K562 (cell line): ENCODE results near the gene CTDSPL2. TPM values are rescaled to one million over a fixed set of nuclear protein-coding genes. Genes with fewer than 3 reads are reported as not detected.

Experiments used
- ATAC-seq: fragments of 200-7000 bp; cut with Tn5 transposase; 3 replicates; pipeline ENCODE4 v1.9.1; 2020; ENCODE audit warnings: moderate library complexity
- BruUV-seq: library from RNA; stranded (reverse); fragments of 400-500 nt; replicated peaks from 2 replicates; lab custom pipeline; 2021; lab: Mats Ljungman, UMichigan
- CTCF ChIA-PET: fragments of 300-600 bp; formaldehyde crosslinking; extraction: SDS; loops from one replicate; lab custom pipeline; 2021; ENCODE audit warnings: low intra/inter-chr PET ratio; lab: Yijun Ruan, JAX
- POLR2A ChIA-PET: fragments of 300-600, 350-650 bp; sonication (Branson Sonifier 250); formaldehyde crosslinking; extraction: SDS; loops from one replicate; lab custom pipeline; 2021; ENCODE audit warnings: antibody characterized with exemption, inconsistent platforms; lab: Yijun Ruan, JAX
- DNase-seq, 4 experiments: peaks; one replicate each; pipeline versions ENCODE4 v3.0.0 to v3.0.0-alpha.2; 2011 to 2018; ENCODE audit warnings: low spot score in 3 of 4, mixed read lengths in 3 of 4; ENCODE audit errors: extremely low read depth in 1 of 4
- FAIRE-seq: peaks from 2 replicates; lab custom pipeline; 2011; peaks lifted over from hg19 to GRCh38; lab: Jason Lieb, UNC
- H2AFZ ChIP-seq: 2 replicates; pipeline ENCODE4 v1.6.0; 2011; ENCODE audit warnings: low read depth, low read length, control low read depth, inconsistent platforms
- H3K27ac ChIP-seq: fragments of 200-600 bp; 3 replicates; pipeline ENCODE4 v1.8.0; 2011; ENCODE audit warnings: low read depth, mild to moderate bottlenecking, control low read depth, inconsistent platforms, low read length, moderate library complexity, mixed read lengths; ENCODE audit errors: extremely low read depth
- H3K27me3 ChIP-seq, 2 experiments: fragments of 300-600 bp in 1 of 2; 2 replicates in 1 of 2; 3 replicates in 1 of 2; pipeline versions ENCODE4 v1.6.0 to v1.8.0; 2011; ENCODE audit warnings: inconsistent platforms in 2 of 2, low read length in 2 of 2, mild to moderate bottlenecking in 1 of 2, mixed read lengths in 1 of 2, moderate library complexity in 1 of 2; ENCODE audit not compliant: control insufficient read depth in 2 of 2, insufficient read depth in 2 of 2
- H3K36me3 ChIP-seq: fragments of 300-600 bp; 3 replicates; pipeline ENCODE4 v1.8.0; 2011; ENCODE audit warnings: mild to moderate bottlenecking, low read length, inconsistent platforms; ENCODE audit not compliant: control insufficient read depth, insufficient read depth
- H3K4me1 ChIP-seq, 2 experiments: fragments of 200-600 bp in 1 of 2; replicated peaks in 1 of 2; 2 replicates in 1 of 2; 3 replicates in 1 of 2; pipeline versions ENCODE4 v1.5.1 to v1.8.0; 2011; ENCODE audit warnings: inconsistent platforms in 2 of 2, low read length in 2 of 2, mild to moderate bottlenecking in 1 of 2, mixed read lengths in 1 of 2, moderate library complexity in 1 of 2; ENCODE audit not compliant: control insufficient read depth in 2 of 2, insufficient read depth in 2 of 2
- H3K4me2 ChIP-seq: 2 replicates; pipeline ENCODE4 v1.6.1; 2011; ENCODE audit warnings: low read length, control low read depth, inconsistent platforms, mixed read lengths; ENCODE audit not compliant: insufficient read depth
- H3K4me3 ChIP-seq: fragments of 200-600 bp; sonication (generic), shearing (Covaris generic); 2 replicates; pipeline ENCODE4 v1.5.1; 2016; ENCODE audit warnings: control low read depth, inconsistent platforms
- H3K79me2 ChIP-seq: fragments of 200-600 bp; 3 replicates; pipeline ENCODE4 v1.8.0; 2011; ENCODE audit warnings: low read length, inconsistent platforms; ENCODE audit not compliant: control insufficient read depth, insufficient read depth
- H3K9ac ChIP-seq, 2 experiments: 2 replicates each; pipeline versions ENCODE4 v1.6.0 to v1.6.1; 2011; ENCODE audit warnings: low read depth in 2 of 2, low read length in 2 of 2, control low read depth in 1 of 2, inconsistent platforms in 1 of 2, mild to moderate bottlenecking in 1 of 2, mixed read lengths in 1 of 2; ENCODE audit not compliant: insufficient read depth in 1 of 2
- H3K9me1 ChIP-seq: one replicate; pipeline ENCODE4 v1.6.0; 2011; ENCODE audit warnings: inconsistent platforms, mild to moderate bottlenecking, low read length, moderate library complexity; ENCODE audit not compliant: control insufficient read depth, insufficient read depth
- H3K9me3 ChIP-seq: replicated peaks from 2 replicates; pipeline ENCODE4 v1.5.1; 2011; ENCODE audit warnings: low read depth, low read length, inconsistent platforms; ENCODE audit not compliant: control insufficient read depth, insufficient read depth
- H4K20me1 ChIP-seq: replicated peaks from 2 replicates; pipeline ENCODE4 v1.6.1; 2011; ENCODE audit warnings: low read length, inconsistent platforms, mixed read lengths; ENCODE audit not compliant: control insufficient read depth, insufficient read depth
- ARID1B ChIP-seq: fragments of 450-650 bp; IDR thresholded peaks from 2 replicates; pipeline ENCODE4 v1.6.1; 2016; ENCODE audit warnings: antibody characterized with exemption, mild to moderate bottlenecking, inconsistent platforms
- CEBPG ChIP-seq, 3 experiments: fragments of 200-800 bp in 1 of 3; sonication (Bioruptor generic) in 1 of 3; sonication (generic) in 1 of 3; formaldehyde crosslinking in 1 of 3; IDR thresholded peaks in 2 of 3; conservative IDR thresholded peaks in 1 of 3; 2 replicates each; pipeline versions ENCODE4 v1.6.1 to v1.8.0; 2016 to 2022; ENCODE audit warnings: missing compliant biosample characterization in 2 of 3, missing genetic modification characterization in 2 of 3, mild to moderate bottlenecking in 1 of 3, missing genetic modification reagents in 1 of 3
- PHF20 ChIP-seq: fragments of 450-650 bp; IDR thresholded peaks from 2 replicates; pipeline ENCODE4 v1.6.1; 2018; ENCODE audit not compliant: partially characterized antibody
- U2AF1 ChIP-seq: fragments of 200-400 bp; formaldehyde crosslinking; optimal IDR thresholded peaks from 2 replicates; pipeline ENCODE3; 2017; ENCODE audit warnings: mild to moderate bottlenecking, low read depth, low read length, moderate library complexity
- ZNF354B ChIP-seq: fragments of 250-450 bp; sonication (Bioruptor Pico); IDR thresholded peaks from 2 replicates; pipeline ENCODE4 v1.4.0; 2020
- WGBS: fragments of 100-300 bp; shearing (Covaris generic); methylation state at CpG from one replicate; pipeline ENCODE4 v1.1.6; 2016; ENCODE audit warnings: low coverage, mixed read lengths; ENCODE audit not compliant: insufficient coverage; ENCODE audit errors: missing lambda C conversion rate; 5-methylcytosine and 5-hydroxymethylcytosine counted together
- in situ Hi-C: fragments of 300-500 bp; cut with MboI; formaldehyde crosslinking; loops from 4 replicates; pipeline ENCODE4 v1.15.0; 2018; ENCODE audit warnings: inconsistent platforms, mixed read lengths
- intact Hi-C: fragments of 100-400 bp; cut with micrococcal nuclease; formaldehyde crosslinking; loops from 2 replicates; pipeline ENCODE4 v1.14.2; 2022
- polyA plus RNA-seq, 8 experiments: library from polyadenylated mRNA; depleted of rRNA in 4 of 8; stranded (reverse) in 5 of 8; unstranded in 3 of 8; fragments of >200 nt; fragmentation: Nextera tagmentation in 2 of 8; fragmentation: Illumina TruSeq in 1 of 8; extraction: Ambion mirVana in 2 of 8; extraction: Trizol in 1 of 8; gene quantifications; 2 replicates each; pipeline versions ENCODE4 v1.2.1 to v1.2.3, GENCODE V29; 2011 to 2014; ENCODE audit warnings: inconsistent platforms in 1 of 8, missing spikeins in 1 of 8
- total RNA-seq, 7 experiments: library from RNA; depleted of rRNA in 6 of 7; stranded (reverse); fragments of >200 nt in 6 of 7; fragmentation: Illumina TruSeq in 2 of 7; extraction: Trizol in 2 of 7; gene quantifications; 2 replicates each; pipeline versions ENCODE4 v1.2.1 to v1.2.3, GENCODE V29; 2011 to 2021; ENCODE audit warnings: low replicate concordance in 1 of 7

CTDSPL2 gene
- total and polyA plus RNA-seq, 9 of the 15 experiments (the other 6 are each of a cell fraction or from before 2014, with no cell fraction given): 16.8 to 79.0 (median 53.1) TPM

DNA sequence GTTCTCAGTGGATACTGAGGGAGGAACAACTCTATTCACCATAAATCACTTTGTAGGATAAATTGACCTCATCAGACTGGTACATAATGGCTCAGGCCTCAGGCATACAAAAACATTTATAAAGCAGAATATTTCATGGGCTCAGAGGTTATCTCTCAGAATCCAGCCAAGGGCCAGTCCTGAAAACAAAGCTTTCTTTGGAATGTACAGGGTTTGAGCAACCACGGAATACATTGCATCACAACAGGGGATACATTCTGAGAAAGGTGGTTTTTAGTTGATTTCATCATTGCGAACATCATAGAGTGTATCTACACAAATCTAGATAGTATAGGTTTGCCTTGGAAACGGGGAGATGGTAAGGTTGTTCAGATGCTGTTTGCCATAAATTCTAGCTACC is 33.4 kb upstream of the CTDSPL2 start:
- WGBS: 47% methylated on average over 3 of the region's 3 CpGs
- intact Hi-C loops: no loop called here

DNA sequence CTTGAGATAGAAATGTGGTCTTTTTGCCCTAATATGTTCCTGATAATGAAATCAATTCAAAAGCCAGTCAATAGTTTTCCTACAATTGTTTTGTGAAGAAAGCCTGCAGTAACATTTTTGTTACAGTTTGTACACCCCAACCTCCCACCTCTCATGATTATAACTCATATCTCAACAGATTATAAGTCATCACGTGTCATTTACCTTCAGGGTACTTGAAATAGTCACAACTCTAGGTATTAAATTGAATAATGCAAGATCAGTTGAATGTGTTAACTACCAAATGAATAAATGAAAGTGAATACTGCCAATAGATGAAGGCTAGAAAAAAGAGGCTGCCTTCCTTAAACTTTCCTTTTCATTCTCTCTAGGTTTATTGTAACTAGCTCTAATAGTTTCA is 32.9 kb upstream of the CTDSPL2 start:
- no peak for TF ChIP-seq ZNF354B (CRISPR knock-in tag)
- no peak for TF ChIP-seq U2AF1
- Histone ChIP-seq H3K27ac (no peak overlapping the region), H3K9ac (no peak overlapping the region), H3K4me3 (no peak overlapping the region), H3K36me3 (no peaks in the 10 kb centered on the region; the same call in 2 of the 3 replicates), H3K79me2 (no peaks in the 10 kb centered on the region), H3K4me1 (no peaks in the 10 kb centered on the region), H3K9me3 (no peaks in the 10 kb centered on the region), H2AFZ (no peak overlapping the region), H4K20me1 (no peaks in the 10 kb centered on the region), H3K9me1 (no peaks in the 10 kb centered on the region), H3K27me3 (no peaks in the 10 kb centered on the region), H3K4me2 (no peak overlapping the region)
- ChIA-PET POLR2A (interaction anchor here (0.6 to 1.6 kb wide), 2 partner anchors 33 to 47 kb away, joined by 3 read pairs; partner anchors contain the start of gene CTDSPL2), CTCF (no interaction called here)
- no peak for FAIRE-seq
- no peak for ATAC-seq
- intact Hi-C loops: no loop called here
- no TSS peak for BruUV-seq
- in situ Hi-C loops: no loop called here
- DNase-seq: no peak
- 25% methylated on average over 1 of the region's 1 CpG for WGBS

More for the DNA sequence above, 33.4 kb upstream of the CTDSPL2 start:
- ATAC-seq: no peak; the same call in 2 of the 3 replicates
- no peaks in the 10 kb centered on the region for H3K9me3 ChIP-seq
- no peak overlapping the region for H3K9ac ChIP-seq
- no peak overlapping the region for H3K4me2 ChIP-seq
- H3K27me3 ChIP-seq: no peaks in the 10 kb centered on the region
- no peak overlapping the region for H2AFZ ChIP-seq
- H3K4me1 ChIP-seq: no peaks in the 10 kb centered on the region
- in situ Hi-C loops: no loop called here
- POLR2A ChIA-PET: interaction anchor here (0.6 to 1.6 kb wide), 2 partner anchors 33 to 47 kb away, joined by 3 read pairs; partner anchors contain the start of gene CTDSPL2
- no peak overlapping the region for H3K27ac ChIP-seq
- H4K20me1 ChIP-seq: no peaks in the 10 kb centered on the region
- no peak for DNase-seq
- FAIRE-seq: no peak
- TF ChIP-seq PHF20 (no peak), CEBPG (CRISPR knock-in tag; IDR thresholded peaks at IDR 0.05) (no peak), CEBPG (tag; conservative IDR thresholded peaks at IDR 0.05 in 1 of 2, IDR thresholded peaks at IDR 0.05 in 1 of 2) (0 out of 4 replicates have a peak, but pooled peaks of 1 of the 2 experiments have one; percentile 9), ARID1B (no peak)
- CTCF ChIA-PET: no interaction called here
- H3K4me3 ChIP-seq: no peak overlapping the region
- no peaks in the 10 kb centered on the region for H3K9me1 ChIP-seq
- BruUV-seq: no TSS peak
- H3K36me3 ChIP-seq: no peaks in the 10 kb centered on the region; the same call in 2 of the 3 replicates
- no peaks in the 10 kb centered on the region for H3K79me2 ChIP-seq
